ENCODE results near the gene CTSE. TPM values are rescaled to one million over a fixed set of nuclear protein-coding genes. Genes with fewer than 3 reads are reported as not detected.
A peak's percentile ranks its signal among the peaks of the same experiment; 100 is the strongest.

CTSE gene
- total and polyA plus RNA-seq, 9 of the 15 experiments (the other 6 are each of a cell fraction or from before 2014, with no cell fraction given) = 0.04 to 0.18 (median 0.09) TPM; not detected in 4

DNA sequence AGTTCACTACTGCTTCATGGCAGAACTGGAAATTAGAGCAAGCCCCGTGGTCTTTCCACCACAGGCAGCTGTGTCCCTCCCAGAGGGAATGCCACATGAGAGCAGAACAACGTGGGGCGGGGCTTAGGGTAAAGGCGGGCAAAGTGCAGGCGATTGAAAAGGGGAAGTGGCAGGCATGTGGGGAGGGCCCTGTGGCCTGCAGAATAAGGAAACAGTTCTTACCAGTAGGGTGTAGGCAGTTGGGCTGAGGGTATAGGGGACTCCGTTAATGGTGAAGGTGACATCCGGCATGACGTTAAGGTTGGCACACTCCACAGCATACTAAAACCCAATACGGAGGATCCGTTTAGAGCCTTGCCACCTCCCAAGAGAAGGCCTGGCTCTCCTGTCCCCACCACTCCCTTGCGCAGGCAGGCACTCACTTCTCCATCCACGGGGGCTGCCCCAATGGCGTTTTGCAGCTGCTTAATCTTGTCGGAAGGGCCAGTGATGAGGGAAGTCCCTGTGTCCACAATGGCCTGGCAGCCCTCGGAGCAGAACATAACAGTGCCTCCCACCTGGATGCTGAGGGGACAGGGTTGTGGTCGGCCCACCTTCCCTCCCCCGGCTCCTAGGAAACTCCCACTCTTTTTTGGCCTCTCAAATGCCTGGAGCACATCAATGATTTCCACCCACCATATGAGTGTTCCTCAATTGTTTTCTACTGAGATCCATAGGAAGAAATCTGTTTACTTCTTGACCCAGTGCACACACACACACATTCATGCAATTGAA lies 11.4 kb downstream of the CTSE start (continued):
- TF ChIP-seq SMARCE1 (IDR thresholded peaks at IDR 0.05) (peak; percentile 49; the same call in 1 of the 2 replicates), ZNF311 (CRISPR knock-in tag; IDR thresholded peaks at IDR 0.05) (no peak), GTF2A2 (tag; IDR thresholded peaks at IDR 0.05) (no peak), FUS (optimal IDR thresholded peaks at IDR 0.05; ENCODE audit: low read depth, low read length) (no peak), MAFK (IDR thresholded peaks at IDR 0.05; ENCODE audit: low read length) (no peak), ADNP (tag; IDR thresholded peaks at IDR 0.05) (no peak), ELF1 (tag; IDR thresholded peaks at IDR 0.05) (no peak), ZNF561 (CRISPR knock-in tag; conservative IDR thresholded peaks at IDR 0.05) (no peak)
- TF ChIP-seq, protein P1, sequence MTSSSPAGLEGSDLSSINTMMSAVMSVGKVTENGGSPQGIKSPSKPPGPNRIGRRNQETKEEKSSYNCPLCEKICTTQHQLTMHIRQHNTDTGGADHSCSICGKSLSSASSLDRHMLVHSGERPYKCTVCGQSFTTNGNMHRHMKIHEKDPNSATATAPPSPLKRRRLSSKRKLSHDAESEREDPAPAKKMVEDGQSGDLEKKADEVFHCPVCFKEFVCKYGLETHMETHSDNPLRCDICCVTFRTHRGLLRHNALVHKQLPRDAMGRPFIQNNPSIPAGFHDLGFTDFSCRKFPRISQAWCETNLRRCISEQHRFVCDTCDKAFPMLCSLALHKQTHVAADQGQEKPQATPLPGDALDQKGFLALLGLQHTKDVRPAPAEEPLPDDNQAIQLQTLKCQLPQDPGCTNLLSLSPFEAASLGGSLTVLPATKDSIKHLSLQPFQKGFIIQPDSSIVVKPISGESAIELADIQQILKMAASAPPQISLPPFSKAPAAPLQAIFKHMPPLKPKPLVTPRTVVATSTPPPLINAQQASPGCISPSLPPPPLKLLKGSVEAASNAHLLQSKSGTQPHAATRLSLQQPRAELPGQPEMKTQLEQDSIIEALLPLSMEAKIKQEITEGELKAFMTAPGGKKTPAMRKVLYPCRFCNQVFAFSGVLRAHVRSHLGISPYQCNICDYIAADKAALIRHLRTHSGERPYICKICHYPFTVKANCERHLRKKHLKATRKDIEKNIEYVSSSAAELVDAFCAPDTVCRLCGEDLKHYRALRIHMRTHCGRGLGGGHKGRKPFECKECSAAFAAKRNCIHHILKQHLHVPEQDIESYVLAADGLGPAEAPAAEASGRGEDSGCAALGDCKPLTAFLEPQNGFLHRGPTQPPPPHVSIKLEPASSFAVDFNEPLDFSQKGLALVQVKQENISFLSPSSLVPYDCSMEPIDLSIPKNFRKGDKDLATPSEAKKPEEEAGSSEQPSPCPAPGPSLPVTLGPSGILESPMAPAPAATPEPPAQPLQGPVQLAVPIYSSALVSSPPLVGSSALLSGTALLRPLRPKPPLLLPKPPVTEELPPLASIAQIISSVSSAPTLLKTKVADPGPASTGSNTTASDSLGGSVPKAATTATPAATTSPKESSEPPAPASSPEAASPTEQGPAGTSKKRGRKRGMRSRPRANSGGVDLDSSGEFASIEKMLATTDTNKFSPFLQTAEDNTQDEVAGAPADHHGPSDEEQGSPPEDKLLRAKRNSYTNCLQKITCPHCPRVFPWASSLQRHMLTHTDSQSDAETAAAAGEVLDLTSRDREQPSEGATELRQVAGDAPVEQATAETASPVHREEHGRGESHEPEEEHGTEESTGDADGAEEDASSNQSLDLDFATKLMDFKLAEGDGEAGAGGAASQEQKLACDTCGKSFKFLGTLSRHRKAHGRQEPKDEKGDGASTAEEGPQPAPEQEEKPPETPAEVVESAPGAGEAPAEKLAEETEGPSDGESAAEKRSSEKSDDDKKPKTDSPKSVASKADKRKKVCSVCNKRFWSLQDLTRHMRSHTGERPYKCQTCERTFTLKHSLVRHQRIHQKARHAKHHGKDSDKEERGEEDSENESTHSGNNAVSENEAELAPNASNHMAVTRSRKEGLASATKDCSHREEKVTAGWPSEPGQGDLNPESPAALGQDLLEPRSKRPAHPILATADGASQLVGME (CRISPR knock-in tag; IDR thresholded peaks at IDR 0.05) = no peak
- TF ChIP-seq, protein P2, sequence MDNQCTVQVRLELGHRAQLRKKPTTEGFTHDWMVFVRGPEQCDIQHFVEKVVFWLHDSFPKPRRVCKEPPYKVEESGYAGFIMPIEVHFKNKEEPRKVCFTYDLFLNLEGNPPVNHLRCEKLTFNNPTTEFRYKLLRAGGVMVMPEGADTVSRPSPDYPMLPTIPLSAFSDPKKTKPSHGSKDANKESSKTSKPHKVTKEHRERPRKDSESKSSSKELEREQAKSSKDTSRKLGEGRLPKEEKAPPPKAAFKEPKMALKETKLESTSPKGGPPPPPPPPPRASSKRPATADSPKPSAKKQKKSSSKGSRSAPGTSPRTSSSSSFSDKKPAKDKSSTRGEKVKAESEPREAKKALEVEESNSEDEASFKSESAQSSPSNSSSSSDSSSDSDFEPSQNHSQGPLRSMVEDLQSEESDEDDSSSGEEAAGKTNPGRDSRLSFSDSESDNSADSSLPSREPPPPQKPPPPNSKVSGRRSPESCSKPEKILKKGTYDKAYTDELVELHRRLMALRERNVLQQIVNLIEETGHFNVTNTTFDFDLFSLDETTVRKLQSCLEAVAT (IDR thresholded peaks at IDR 0.05) = no peak
- TF ChIP-seq, protein P3, sequence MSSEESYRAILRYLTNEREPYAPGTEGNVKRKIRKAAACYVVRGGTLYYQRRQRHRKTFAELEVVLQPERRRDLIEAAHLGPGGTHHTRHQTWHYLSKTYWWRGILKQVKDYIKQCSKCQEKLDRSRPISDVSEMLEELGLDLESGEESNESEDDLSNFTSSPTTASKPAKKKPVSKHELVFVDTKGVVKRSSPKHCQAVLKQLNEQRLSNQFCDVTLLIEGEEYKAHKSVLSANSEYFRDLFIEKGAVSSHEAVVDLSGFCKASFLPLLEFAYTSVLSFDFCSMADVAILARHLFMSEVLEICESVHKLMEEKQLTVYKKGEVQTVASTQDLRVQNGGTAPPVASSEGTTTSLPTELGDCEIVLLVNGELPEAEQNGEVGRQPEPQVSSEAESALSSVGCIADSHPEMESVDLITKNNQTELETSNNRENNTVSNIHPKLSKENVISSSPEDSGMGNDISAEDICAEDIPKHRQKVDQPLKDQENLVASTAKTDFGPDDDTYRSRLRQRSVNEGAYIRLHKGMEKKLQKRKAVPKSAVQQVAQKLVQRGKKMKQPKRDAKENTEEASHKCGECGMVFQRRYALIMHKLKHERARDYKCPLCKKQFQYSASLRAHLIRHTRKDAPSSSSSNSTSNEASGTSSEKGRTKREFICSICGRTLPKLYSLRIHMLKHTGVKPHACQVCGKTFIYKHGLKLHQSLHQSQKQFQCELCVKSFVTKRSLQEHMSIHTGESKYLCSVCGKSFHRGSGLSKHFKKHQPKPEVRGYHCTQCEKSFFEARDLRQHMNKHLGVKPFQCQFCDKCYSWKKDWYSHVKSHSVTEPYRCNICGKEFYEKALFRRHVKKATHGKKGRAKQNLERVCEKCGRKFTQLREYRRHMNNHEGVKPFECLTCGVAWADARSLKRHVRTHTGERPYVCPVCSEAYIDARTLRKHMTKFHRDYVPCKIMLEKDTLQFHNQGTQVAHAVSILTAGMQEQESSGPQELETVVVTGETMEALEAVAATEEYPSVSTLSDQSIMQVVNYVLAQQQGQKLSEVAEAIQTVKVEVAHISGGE (CRISPR knock-in tag; IDR thresholded peaks at IDR 0.05) = peak in 1 of 3 experiments; percentile 63; a peak in 1 of 6 replicates
- TF ChIP-seq, protein P4, sequence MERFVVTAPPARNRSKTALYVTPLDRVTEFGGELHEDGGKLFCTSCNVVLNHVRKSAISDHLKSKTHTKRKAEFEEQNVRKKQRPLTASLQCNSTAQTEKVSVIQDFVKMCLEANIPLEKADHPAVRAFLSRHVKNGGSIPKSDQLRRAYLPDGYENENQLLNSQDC (CRISPR knock-in tag; IDR thresholded peaks at IDR 0.05) = no peak
- TF ChIP-seq, protein P5, sequence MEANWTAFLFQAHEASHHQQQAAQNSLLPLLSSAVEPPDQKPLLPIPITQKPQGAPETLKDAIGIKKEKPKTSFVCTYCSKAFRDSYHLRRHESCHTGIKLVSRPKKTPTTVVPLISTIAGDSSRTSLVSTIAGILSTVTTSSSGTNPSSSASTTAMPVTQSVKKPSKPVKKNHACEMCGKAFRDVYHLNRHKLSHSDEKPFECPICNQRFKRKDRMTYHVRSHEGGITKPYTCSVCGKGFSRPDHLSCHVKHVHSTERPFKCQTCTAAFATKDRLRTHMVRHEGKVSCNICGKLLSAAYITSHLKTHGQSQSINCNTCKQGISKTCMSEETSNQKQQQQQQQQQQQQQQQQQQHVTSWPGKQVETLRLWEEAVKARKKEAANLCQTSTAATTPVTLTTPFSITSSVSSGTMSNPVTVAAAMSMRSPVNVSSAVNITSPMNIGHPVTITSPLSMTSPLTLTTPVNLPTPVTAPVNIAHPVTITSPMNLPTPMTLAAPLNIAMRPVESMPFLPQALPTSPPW (CRISPR knock-in tag; IDR thresholded peaks at IDR 0.05) = peak; percentile 66; the same call in 1 of the 2 replicates
